ENCODE measurements around the gene ANKRD40. TPM values are rescaled to one million over a fixed set of nuclear protein-coding genes. Genes with fewer than 3 reads are reported as not detected.

ANKRD40 gene
- total RNA-seq, 4 donors from 2014 or later, result 44.9 to 122 (median 80.4) TPM

- no peak for TF ChIP-seq CTCF (IDR thresholded peaks at IDR 0.05; ENCODE audit: low read depth)
These were observed 12.4 kb upstream of the ANKRD40 start for GRCh38 chr17:50719924-50720794.

GRCh38 chr17:50719144-50719923 lies 11.6 kb upstream of the ANKRD40 start, which contains the start of gene LUC7L3:
LUC7L3 (plus strand) TSS chr17:50719603; CDS start chr17:50719733, 130 bp downstream.
- TF ChIP-seq CTCF (IDR thresholded peaks at IDR 0.05; ENCODE audit: low read depth), result no peak

GRCh38 chr17:50715471-50715870 lies 7.8 kb upstream of the ANKRD40 start:
- TF ChIP-seq CTCF (IDR thresholded peaks at IDR 0.05; ENCODE audit: low read depth), result no peak

- no peak for TF ChIP-seq CTCF (IDR thresholded peaks at IDR 0.05; ENCODE audit: low read depth)
These were observed 4.9 kb upstream of the ANKRD40 start for GRCh38 chr17:50712641-50713040.

GRCh38 chr17:50710650-50711049 lies 2.9 kb upstream of the ANKRD40 start:
- TF ChIP-seq CTCF (IDR thresholded peaks at IDR 0.05; ENCODE audit: low read depth), result no peak

GRCh38 chr17:50710025-50710424 lies 2.3 kb upstream of the ANKRD40 start:
- no peak for TF ChIP-seq CTCF (IDR thresholded peaks at IDR 0.05; ENCODE audit: low read depth)
